22Rv1 (cell line): ENCODE data around the gene PSMD11.

ENCODE experiments used
- H3K27ac ChIP-seq: fragments of 450-650 bp; 2 replicates; pipeline ENCODE4 v1.5.1; 2017
- CTCF ChIP-seq: fragments of 450-650 bp; IDR thresholded peaks from 2 replicates; pipeline ENCODE4 v1.5.1; 2017; ENCODE audit warnings: mild to moderate bottlenecking
- ZFX ChIP-seq: fragments of 450-650 bp; IDR thresholded peaks from 2 replicates; pipeline ENCODE4 v1.6.1; 2017; ENCODE audit warnings: antibody characterized with exemption, borderline replicate concordance

PSMD11 gene

GRCh38 chr17:32490101-32490482 lies 45.8 kb downstream of the PSMD11 start:
- no peak overlapping the region for H3K27ac ChIP-seq
- TF ChIP-seq CTCF (no peak), ZFX (no peak)

- H3K27ac ChIP-seq, result no peak overlapping the region
- TF ChIP-seq ZFX (no peak), CTCF (no peak)
Measured at GRCh38 chr17:32491371-32492263, 47.3 kb downstream of the PSMD11 start.

- no peak overlapping the region for H3K27ac ChIP-seq
- TF ChIP-seq CTCF (no peak), ZFX (no peak)
Measured at GRCh38 chr17:32492264-32492589, 47.9 kb downstream of the PSMD11 start.

GRCh38 chr17:32492648-32493289 lies 48.5 kb downstream of the PSMD11 start:
- TF ChIP-seq ZFX (no peak), CTCF (no peak)

DNA sequence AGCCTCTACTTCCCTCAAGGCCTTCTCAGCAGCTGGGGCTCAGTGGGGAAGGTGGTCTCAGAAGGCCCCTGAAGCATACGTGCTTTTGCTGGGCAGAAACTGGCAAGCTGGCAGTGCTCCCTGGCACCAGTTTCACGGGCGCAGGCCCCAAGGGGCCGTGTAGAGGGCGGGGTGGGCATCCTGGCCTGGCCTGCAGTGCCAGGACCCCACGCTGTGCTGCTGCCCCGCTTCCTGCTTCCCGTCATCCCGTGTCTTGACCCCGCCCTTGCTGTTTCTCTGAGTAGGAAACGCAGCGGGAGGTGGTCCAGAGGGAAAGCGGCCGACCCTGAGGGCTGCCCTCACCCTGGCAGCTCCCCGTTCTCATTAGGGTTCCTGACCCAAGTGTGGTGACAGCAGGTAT lies 49.3 kb downstream of the PSMD11 start:
- H3K27ac ChIP-seq, result no peak overlapping the region
- TF ChIP-seq CTCF (no peak), ZFX (no peak)

More at GRCh38 chr17:32492648-32493289, 48.5 kb downstream of the PSMD11 start:
- H3K27ac ChIP-seq, result no peak overlapping the region

DNA sequence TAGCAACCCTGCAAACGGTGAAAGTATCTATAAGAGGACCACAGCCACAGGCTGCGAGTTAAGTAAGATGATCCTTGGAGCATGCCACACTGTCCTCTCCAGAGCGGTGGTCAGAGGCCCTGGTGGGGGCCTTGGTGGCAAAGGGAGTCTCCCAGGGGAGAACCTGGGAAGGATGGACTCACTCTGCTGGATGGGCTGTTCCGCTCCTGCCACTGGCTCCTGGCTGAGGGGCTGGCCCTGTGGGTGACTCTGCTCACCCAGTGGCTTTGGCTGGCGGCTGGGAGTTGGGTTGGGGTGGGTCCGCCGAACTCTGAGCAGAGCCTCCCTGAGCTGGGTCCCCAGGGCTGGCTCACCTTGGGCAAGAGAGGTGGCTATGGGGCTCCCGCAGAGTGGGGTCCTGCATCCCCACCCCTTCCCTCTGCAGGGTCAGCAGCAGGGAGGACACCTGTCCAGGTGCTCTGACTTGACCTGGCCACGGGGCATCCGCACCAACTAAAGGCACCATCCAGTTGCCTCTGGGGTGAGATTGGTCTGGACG lies 49.7 kb downstream of the PSMD11 start:
- no peak overlapping the region for H3K27ac ChIP-seq
- TF ChIP-seq ZFX, result no peak
- no peak for TF ChIP-seq CTCF
